ENCODE measurements around the gene ZNF575. TPM values are rescaled to one million over a fixed set of nuclear protein-coding genes. Genes with fewer than 3 reads are reported as not detected.
A peak's percentile ranks its signal among the peaks of the same experiment; 100 is the strongest.

ZNF575 gene
- total RNA-seq, 1 donor from 2014 or later, result 0.20 TPM

DNA sequence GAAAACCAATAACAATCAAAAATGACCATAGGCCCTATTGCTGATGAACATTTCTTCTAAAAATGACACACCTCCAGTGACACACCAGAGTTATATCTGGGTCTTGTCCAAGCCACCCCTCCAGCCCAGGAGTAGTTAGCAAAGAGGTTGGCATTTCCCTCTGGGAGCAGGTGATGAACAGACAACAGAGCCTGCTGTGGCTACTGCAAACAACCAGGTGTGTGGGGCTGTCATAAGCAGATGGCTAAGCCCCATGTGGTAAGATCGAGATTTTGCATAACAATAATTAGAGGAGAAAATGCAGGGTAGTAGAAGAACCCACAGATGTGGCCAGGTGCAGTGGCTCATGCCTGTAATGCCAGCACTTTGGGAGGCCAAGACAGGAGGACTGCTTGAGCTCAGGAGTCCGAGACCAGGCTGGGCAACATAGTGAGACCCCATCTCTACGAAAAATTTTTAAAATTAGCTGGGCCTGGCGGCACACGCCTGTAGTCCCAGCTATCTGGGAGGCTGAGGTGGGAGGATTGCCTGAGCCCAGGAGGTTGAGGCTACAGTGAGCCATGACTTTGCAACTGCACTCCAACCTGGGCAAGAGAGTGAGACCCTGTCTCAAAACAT, 37.3 kb downstream of the ZNF575 start:
- DNase-seq (ENCODE audit: low read depth in 2 of 2), result no peak

DNA sequence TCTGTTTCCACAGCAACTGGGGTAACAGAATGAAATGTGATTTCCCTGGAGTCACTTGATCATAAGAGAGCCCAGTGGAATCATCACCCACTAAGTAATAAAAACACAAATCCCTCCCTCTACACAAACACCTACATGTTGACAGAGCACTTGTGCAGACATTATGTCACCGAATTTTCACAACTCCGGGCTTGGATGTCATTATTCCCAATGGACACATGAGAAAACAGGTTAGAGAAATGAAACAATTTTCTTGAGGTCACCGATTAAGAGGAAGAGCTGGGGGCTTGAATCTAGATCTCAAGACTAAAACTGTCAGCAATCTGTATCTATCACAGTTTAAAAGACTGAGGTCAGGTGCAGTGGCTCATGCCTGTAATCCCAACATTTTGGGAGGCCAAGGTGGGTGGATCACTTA, 39.2 kb downstream of the ZNF575 start:
- no peak for DNase-seq (ENCODE audit: low read depth in 2 of 2)

DNA sequence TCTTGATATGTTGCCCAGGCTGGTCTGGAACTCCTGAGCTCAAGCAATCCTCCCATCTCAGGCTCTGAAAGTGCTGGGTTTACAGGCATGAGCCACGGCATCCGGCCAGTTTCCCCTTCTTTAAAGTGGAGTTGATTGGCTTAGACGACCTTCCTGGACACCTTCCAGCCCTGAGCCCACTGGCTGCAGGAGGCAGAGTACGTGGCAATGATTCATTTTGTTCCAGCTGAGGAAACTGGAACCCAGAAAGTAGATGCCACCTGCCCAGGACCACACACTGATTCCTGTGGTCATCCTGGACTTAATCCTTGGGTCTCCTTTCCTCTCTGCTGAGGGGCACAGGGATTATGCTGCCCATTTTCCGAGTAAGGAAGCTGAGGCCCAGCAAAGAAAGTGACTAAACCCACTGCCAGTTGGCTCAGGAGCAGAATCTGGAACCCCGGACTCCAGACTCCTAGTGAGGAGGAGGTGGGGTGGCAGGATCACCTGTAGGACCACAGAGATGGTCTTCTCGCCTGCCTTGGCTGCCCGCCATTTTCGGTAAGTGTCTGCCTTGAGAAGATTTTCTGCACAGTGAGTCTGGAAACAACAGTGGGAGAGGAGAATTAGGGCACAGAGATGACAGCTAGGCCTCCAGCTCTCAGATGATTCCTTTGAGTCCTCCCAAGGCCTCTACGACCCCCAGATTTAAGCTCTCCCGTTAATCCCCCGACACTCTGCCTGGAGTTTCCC, 41.6 kb downstream of the ZNF575 start:
- peak; percentile 53 to 94 for DNase-seq (ENCODE audit: low read depth in 2 of 2)

DNA sequence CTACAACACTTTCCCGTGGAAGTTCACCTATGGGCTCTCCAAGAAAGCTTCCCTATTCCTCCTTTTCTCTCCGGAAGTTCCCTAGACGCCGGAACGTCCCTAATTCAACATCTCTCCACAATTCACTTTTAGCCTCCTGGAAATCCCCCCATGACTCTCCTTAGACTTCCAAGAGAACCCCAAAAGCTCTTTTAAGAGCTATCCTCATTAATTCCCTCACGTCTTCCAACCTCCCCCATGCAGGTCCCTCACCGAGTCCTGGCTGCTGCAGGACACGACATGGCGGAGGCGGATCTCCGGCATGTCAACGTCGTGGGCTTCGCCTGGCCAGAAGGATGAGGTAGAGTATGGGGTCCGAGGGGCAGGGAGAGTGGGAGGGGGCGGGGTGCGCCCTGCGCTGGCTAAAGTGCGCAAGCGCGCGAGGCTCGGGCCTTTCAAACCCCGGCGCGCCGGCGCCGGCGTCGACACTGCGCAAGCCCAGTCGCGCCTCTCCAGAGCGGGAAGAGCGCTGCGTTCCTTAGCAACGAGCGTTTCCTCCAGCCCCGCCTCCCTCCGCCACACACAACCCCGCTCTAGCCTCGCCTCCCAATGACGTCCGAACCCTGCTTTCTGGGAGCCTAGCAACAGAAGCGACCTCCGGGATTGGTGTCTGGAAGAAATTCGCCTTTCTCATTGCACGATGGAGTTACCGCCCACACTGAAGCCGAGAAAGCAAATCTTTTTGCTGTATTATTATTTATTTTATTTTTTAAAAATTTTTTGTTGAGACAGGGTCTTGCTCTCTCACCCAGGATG, 42.4 kb downstream of the ZNF575 start, which contains the start of the genes PINLYP and XRCC1:
Gene PINLYP (plus strand): TSS at position 646 of the 795 bp plus-strand sequence. CDS start 1,391 bp downstream, outside the sequence.
Gene XRCC1 (minus strand): TSS at position 372 of the 795 bp plus-strand sequence. CDS start 69 bp downstream, at position 303.
- DNase-seq (ENCODE audit: low read depth in 2 of 2), result peak; percentile 99

DNA sequence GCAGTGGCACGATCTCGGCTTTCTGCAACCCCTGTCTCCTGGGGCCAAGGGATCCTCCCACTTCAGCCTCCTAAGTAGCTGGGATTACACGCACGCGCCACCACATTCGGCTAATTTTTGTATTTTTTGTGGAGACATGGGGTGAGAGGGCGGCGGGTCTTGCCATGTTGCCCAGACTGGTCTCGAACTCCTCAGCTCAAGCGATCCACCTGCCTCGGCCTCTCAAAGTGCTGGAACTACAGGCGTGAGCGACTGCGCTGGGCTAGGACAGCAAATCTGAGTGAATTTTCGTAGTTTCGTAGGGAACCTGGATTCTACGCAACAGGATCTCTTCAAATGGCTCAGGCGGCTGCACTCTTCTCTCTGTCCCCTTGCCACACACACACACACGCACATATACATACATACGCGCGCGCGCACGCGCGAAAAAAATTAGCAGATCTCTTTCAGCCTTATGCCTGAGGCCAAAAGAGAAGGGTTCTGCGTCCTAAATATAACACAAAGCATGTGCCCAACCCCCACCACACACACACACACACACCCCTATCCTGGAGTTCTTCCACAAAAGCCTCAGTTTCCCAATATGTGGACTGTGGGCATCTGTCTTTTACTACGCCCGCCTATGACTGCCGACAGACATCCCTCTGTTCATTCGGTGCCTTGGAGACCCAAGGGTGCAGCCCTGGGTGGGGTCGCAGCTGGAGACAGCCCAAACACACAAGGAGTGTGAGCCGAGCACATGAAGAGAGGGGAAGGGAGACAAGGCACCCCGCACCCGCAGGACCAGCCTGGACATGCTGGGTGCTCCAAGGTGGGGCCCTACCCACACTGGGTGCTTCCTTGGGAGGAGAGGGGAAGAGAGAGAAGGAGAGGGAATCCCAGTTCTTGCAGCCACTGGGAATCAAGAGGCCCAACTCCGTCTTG, 43.2 kb downstream of the ZNF575 start:
- no peak for DNase-seq (ENCODE audit: low read depth in 2 of 2)

DNA sequence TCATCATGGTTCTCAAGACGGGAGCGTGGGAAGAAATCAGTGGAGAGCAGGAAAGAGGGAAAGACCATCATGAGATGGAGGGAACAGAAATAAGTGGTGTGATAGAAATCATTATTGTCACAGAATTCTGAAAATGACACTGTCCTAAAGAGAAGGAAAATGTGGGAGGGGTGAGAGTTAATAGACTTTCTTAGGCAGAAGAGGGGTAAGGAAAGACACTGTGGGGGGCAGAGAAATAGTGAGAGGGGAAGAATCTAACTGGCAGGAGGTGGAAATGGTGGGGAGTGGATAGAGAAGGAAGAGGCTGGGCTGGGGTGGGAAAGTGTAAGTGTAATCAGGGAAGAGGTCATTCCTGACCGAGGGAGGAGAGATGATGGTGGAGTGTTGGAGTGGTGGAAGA, 45.8 kb downstream of the ZNF575 start:
- no peak for DNase-seq (ENCODE audit: low read depth in 2 of 2)

DNA sequence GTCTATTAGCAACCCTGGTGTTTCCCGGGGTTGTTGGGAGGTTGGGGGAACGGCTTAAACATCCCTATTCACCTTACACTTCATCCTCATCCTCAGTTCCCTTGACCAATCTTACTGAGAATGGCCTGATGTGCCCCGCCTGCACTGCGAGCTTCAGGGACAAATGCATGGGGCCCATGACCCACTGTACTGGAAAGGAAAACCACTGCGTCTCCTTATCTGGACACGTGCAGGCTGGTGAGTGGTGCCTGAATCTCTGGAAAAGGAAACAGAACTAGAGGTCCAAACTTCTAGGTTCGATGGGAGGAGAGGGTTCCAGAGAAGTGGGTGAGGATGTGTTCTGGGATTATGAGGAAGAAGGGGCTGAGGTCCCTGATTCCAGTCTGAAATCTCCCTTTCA, 48.5 kb downstream of the ZNF575 start:
- DNase-seq (ENCODE audit: low read depth in 2 of 2), result no peak

DNA sequence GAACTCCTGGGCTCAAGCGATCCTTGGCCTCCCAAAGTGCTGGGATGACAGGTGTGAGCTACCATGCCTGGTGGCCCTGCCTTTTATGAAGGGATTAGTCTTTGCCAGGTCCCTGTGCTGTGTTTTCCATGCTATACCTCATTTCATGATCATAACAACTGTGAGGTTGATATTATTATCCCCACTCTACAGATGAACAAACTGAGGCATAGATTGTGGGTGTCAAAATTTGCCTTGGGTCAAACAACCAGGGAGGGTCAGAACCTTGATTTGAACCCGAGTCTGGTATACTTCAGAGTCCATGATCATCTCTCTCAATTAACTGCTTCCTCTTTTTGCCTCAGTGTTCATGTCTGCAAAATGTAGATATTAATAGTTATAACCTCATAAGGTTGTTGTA, 49.5 kb downstream of the ZNF575 start:
- DNase-seq (ENCODE audit: low read depth in 2 of 2), result no peak

DNA sequence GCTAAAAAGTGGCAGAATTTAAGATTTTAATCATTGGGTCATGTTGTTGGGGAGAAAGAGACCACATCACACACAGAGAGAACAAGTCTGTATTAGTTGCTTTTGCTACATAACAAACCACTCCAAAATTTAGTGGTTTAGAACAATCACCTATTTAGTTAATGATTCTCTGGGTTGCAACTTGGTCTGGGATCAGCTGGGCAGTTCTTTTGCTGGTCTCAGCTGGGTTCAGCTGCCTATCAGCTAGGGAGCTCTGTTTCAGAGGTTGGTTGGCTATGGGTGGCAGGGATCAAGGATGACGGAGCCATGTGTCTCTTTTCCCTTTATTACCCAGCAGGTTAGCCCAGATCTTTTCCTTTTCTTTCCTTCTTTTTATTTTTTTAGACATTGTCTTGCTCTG, 51.5 kb downstream of the ZNF575 start:
- DNase-seq (ENCODE audit: low read depth in 2 of 2), result no peak

Other genes starting within 250 kb of the ZNF575 start
- under 0.01 and 2.6 TPM in 2 replicates for gene CD177, start 179.5 kb upstream of the ZNF575 start, total RNA-seq
- not detected in 2 replicates for gene TEX101, start 118.3 kb upstream of the ZNF575 start, total RNA-seq
- gene LYPD3, start 67.6 kb upstream of the ZNF575 start, total RNA-seq, result 0.22 and 0.79 TPM in 2 replicates
- gene PHLDB3, start 28.4 kb upstream of the ZNF575 start, total RNA-seq, result 23.1 and 79.8 TPM in 2 replicates
- gene ETHE1, start 6.0 kb upstream of the ZNF575 start, total RNA-seq, result 106 and 137 TPM in 2 replicates
- gene XRCC1, start 42.3 kb downstream of the ZNF575 start, total RNA-seq, result 10.7 and 14.6 TPM in 2 replicates
- gene PINLYP, start 42.6 kb downstream of the ZNF575 start, total RNA-seq, result 1.1 and 4.6 TPM in 2 replicates
- gene IRGQ, start 62.9 kb downstream of the ZNF575 start, total RNA-seq, result 19.2 and 29.0 TPM in 2 replicates
- 5.9 and 9.1 TPM in 2 replicates for gene ZNF576, start 63.4 kb downstream of the ZNF575 start, total RNA-seq
- not detected in 2 replicates for gene SRRM5, start 78.9 kb downstream of the ZNF575 start, total RNA-seq
- gene ZNF428, start 86.4 kb downstream of the ZNF575 start, total RNA-seq, result 58.6 and 69.8 TPM in 2 replicates
- gene CADM4, start 106.7 kb downstream of the ZNF575 start, total RNA-seq, result 10.5 and 23.0 TPM in 2 replicates
- gene PLAUR, start 137.0 kb downstream of the ZNF575 start, total RNA-seq, result 7.3 and 13.9 TPM in 2 replicates
- gene IRGC, start 182.9 kb downstream of the ZNF575 start, total RNA-seq, result not detected in 2 replicates
- 3.7 and 3.8 TPM in 2 replicates for gene SMG9, start 221.8 kb downstream of the ZNF575 start, total RNA-seq
- gene KCNN4, start 247.8 kb downstream of the ZNF575 start, total RNA-seq, result 0.22 TPM in 1 of 2 replicates, not detected in the other

All from lung microvascular endothelial cell (primary cell).